Muscle of leg (tissue), 16 donors: ENCODE measurements around the gene FBXO5. TPM values are rescaled to one million over a fixed set of nuclear protein-coding genes. Genes with fewer than 3 reads are reported as not detected.
A peak's percentile ranks its signal among the peaks of the same experiment; 100 is the strongest.

Experiments used
- DNase-seq: peaks from one replicate; pipeline ENCODE4 v3.0.0; 2013
- H3K27ac ChIP-seq: one replicate; pipeline ENCODE4 v1.5.1; 2013; ENCODE audit warnings: mild to moderate bottlenecking, low read length, control low read depth
- H3K27me3 ChIP-seq: one replicate; pipeline ENCODE4 v1.6.1; 2013; ENCODE audit warnings: low read length; ENCODE audit not compliant: control insufficient read depth, insufficient read depth
- H3K36me3 ChIP-seq: one replicate; pipeline ENCODE4 v1.6.1; 2013; ENCODE audit warnings: low read length; ENCODE audit not compliant: control insufficient read depth, insufficient read depth
- H3K4me1 ChIP-seq: one replicate; pipeline ENCODE4 v1.6.1; 2013; ENCODE audit warnings: low read length; ENCODE audit not compliant: control insufficient read depth, insufficient read depth
- H3K4me3 ChIP-seq: one replicate; pipeline ENCODE4 v1.5.1; 2013; ENCODE audit warnings: low read length, control low read depth
- H3K9me3 ChIP-seq: replicated peaks from 2 replicates; pipeline ENCODE4 v1.6.1; 2013; ENCODE audit warnings: low read depth, low read length; ENCODE audit not compliant: control insufficient read depth
- WGBS: methylation state at CpG from one replicate; pipeline ENCODE4 v1.1.5; 2013; ENCODE audit warnings: missing lambda C conversion rate; ENCODE audit not compliant: insufficient coverage; 5-methylcytosine and 5-hydroxymethylcytosine counted together
- long read RNA-seq, 11 donors: transcript quantifications; one replicate each; lab custom pipeline, GENCODE V29; 2026
- polyA plus RNA-seq, 8 donors: library from polyadenylated mRNA; unstranded; fragments of 120-200 nt; gene quantifications; one replicate each; pipeline versions ENCODE4 v1.2.1 to v1.2.3, GENCODE V29; 2013; ENCODE audit warnings: inconsistent platforms in 1 of 8, low replicate concordance in 1 of 8; ENCODE audit not compliant: insufficient read length in 8 of 8, insufficient read depth in 1 of 8
- total RNA-seq: library from RNA; stranded (reverse); fragments of 120-200 nt; gene quantifications from one replicate; pipeline ENCODE4 v1.2.4, GENCODE V29; 2013

FBXO5 gene
- 12.4 TPM for total RNA-seq
- 10 to 100 TPM; 14.5 to 20.7 (median 18.4) TPM for polyA plus RNA-seq
- long read RNA-seq, donor 1, partial matches to known transcripts = 0 of 5 reads
- long read RNA-seq, donor 1, other reads (novel, unspliced or antisense) = 0 of 5 reads
- long read RNA-seq, donor 2 = 0 reads
- long read RNA-seq, donor 3, partial matches to known transcripts = 0 of 5 reads
- long read RNA-seq, donor 3, other reads (novel, unspliced or antisense) = 0 of 5 reads
- long read RNA-seq, donor 4, partial matches to known transcripts = 0 of 3 reads
- long read RNA-seq, donor 4, other reads (novel, unspliced or antisense) = 0 of 3 reads
- long read RNA-seq, donor 5, transcript FBXO5-201 (5 exons, 2,037 nt) = major isoform, 9 of 31 reads
- long read RNA-seq, donor 5, transcript FBXO5-202 (5 exons, 2,221 nt) = minor isoform, 6 of 31 reads
- long read RNA-seq, donor 5, partial matches to known transcripts = 16 of 31 reads
- long read RNA-seq, donor 5, other reads (novel, unspliced or antisense) = 0 of 31 reads
- long read RNA-seq, donor 6, transcript FBXO5-202 (5 exons, 2,221 nt) = major isoform, 5 of 11 reads
- long read RNA-seq, donor 6, partial matches to known transcripts = 0 of 11 reads
- long read RNA-seq, donor 6, other reads (novel, unspliced or antisense) = 0 of 11 reads
- long read RNA-seq, donor 7, partial matches to known transcripts = 0 of 6 reads
- long read RNA-seq, donor 7, other reads (novel, unspliced or antisense) = 0 of 6 reads
- long read RNA-seq, donor 8, partial matches to known transcripts = 0 of 8 reads
- long read RNA-seq, donor 8, other reads (novel, unspliced or antisense) = 0 of 8 reads
- long read RNA-seq, donor 9, partial matches to known transcripts = 0 of 6 reads
- long read RNA-seq, donor 9, other reads (novel, unspliced or antisense) = 0 of 6 reads
- long read RNA-seq, donor 10, partial matches to known transcripts = 0 of 8 reads
- long read RNA-seq, donor 10, other reads (novel, unspliced or antisense) = 0 of 8 reads
- long read RNA-seq, donor 11, partial matches to known transcripts = 0 of 3 reads
- long read RNA-seq, donor 11, other reads (novel, unspliced or antisense) = 0 of 3 reads

GRCh38 chr6:152982904-152983636 is at the start of gene FBXO5:
FBXO5 (minus strand) TSS chr6:152983041; CDS start chr6:152982959, 82 bp downstream.
- peak within 1 kb of the TSS; percentile 58 for H3K4me3 ChIP-seq
- H3K36me3 ChIP-seq = peaks cover 10% of the 10 kb centered on the region
- H3K4me1 ChIP-seq = peaks cover 14% of the 10 kb centered on the region
- H3K27ac ChIP-seq = peak within 1 kb of the TSS; percentile 98
- H3K27me3 ChIP-seq = no peaks in the 10 kb centered on the region
- no peaks in the 10 kb centered on the region for H3K9me3 ChIP-seq
- DNase-seq = peak; percentile 99
- under 1% methylated on average over 66 of the region's 66 CpGs for WGBS

- H3K36me3 ChIP-seq = no peaks in the 10 kb centered on the region
- H3K9me3 ChIP-seq = no peaks in the 10 kb centered on the region
- WGBS = no CpG with 5 or more reads among the region's 9 CpGs
- no peaks in the 10 kb centered on the region for H3K27me3 ChIP-seq
- DNase-seq = peak; percentile 53
- H3K4me3 ChIP-seq = no peak overlapping the region
- H3K4me1 ChIP-seq = no peaks in the 10 kb centered on the region
- no peak overlapping the region for H3K27ac ChIP-seq
These were observed 49.5 kb upstream of the FBXO5 start for GRCh38 chr6:153032255-153032882.

GRCh38 chr6:153031335-153031955 is 48.6 kb upstream of the FBXO5 start:
- Histone ChIP-seq H3K36me3 (no peaks in the 10 kb centered on the region), H3K9me3 (no peaks in the 10 kb centered on the region), H3K27me3 (no peaks in the 10 kb centered on the region), H3K4me1 (no peaks in the 10 kb centered on the region), H3K27ac (no peak overlapping the region), H3K4me3 (no peak overlapping the region)
- DNase-seq = no peak
- no CpG with 5 or more reads among the region's 1 CpG for WGBS

GRCh38 chr6:153028963-153029362 is 46.1 kb upstream of the FBXO5 start:
- WGBS = no CpG with 5 or more reads among the region's 4 CpGs
- Histone ChIP-seq H3K9me3 (no peaks in the 10 kb centered on the region), H3K4me1 (no peaks in the 10 kb centered on the region), H3K27ac (no peak overlapping the region), H3K27me3 (no peaks in the 10 kb centered on the region), H3K4me3 (no peak overlapping the region), H3K36me3 (no peaks in the 10 kb centered on the region)
- DNase-seq = no peak

- no peak for DNase-seq
- H3K4me3 ChIP-seq = no peak overlapping the region
- no peak overlapping the region for H3K27ac ChIP-seq
- H3K9me3 ChIP-seq = no peaks in the 10 kb centered on the region
- H3K27me3 ChIP-seq = no peaks in the 10 kb centered on the region
- H3K36me3 ChIP-seq = no peaks in the 10 kb centered on the region
- H3K4me1 ChIP-seq = no peaks in the 10 kb centered on the region
- 88% methylated on average over 1 of the region's 2 CpGs for WGBS
These were observed 45.4 kb upstream of the FBXO5 start for GRCh38 chr6:153028286-153028685.

- Histone ChIP-seq H3K4me3 (no peak overlapping the region), H3K36me3 (no peaks in the 10 kb centered on the region), H3K9me3 (no peaks in the 10 kb centered on the region), H3K27ac (no peak overlapping the region), H3K27me3 (no peaks in the 10 kb centered on the region), H3K4me1 (no peaks in the 10 kb centered on the region)
- no CpG with 5 or more reads among the region's 4 CpGs for WGBS
- DNase-seq = no peak
These were observed 44.6 kb upstream of the FBXO5 start for GRCh38 chr6:153027480-153027879.

- no CpG with 5 or more reads among the region's 1 CpG for WGBS
- no peaks in the 10 kb centered on the region for H3K4me1 ChIP-seq
These were observed 41.8 kb upstream of the FBXO5 start for GRCh38 chr6:153024709-153025017.

GRCh38 chr6:153023977-153024708 is 41.3 kb upstream of the FBXO5 start:
- no peaks in the 10 kb centered on the region for H3K27me3 ChIP-seq
- no peak overlapping the region for H3K4me3 ChIP-seq
- peak; percentile 52 for DNase-seq
- H3K4me1 ChIP-seq = no peaks in the 10 kb centered on the region
- no peak overlapping the region for H3K27ac ChIP-seq
- 33% methylated on average over 3 of the region's 6 CpGs for WGBS
- H3K9me3 ChIP-seq = no peaks in the 10 kb centered on the region
- no peaks in the 10 kb centered on the region for H3K36me3 ChIP-seq

More at GRCh38 chr6:153024709-153025017, 41.8 kb upstream of the FBXO5 start:
- Histone ChIP-seq H3K36me3 (no peaks in the 10 kb centered on the region), H3K9me3 (no peaks in the 10 kb centered on the region), H3K27ac (no peak overlapping the region), H3K27me3 (no peaks in the 10 kb centered on the region), H3K4me3 (no peak overlapping the region)
- no peak for DNase-seq
